WERI-Rb-1 (cell line): ENCODE data around the gene TBC1D23.

Source experiments
- DNase-seq: peaks from one replicate; pipeline ENCODE4 v3.0.0-alpha.2; 2020
- H3K27ac ChIP-seq: fragments of 250-450 bp; sonication (Bioruptor Pico); 2 replicates; pipeline ENCODE4 v1.5.1; 2020; ENCODE audit warnings: mild to moderate bottlenecking, moderate library complexity
- H3K27me3 ChIP-seq: fragments of 250-450 bp; sonication (Bioruptor Pico); 2 replicates; pipeline ENCODE4 v1.5.1; 2021; ENCODE audit warnings: mild to moderate bottlenecking, low read depth, moderate library complexity; ENCODE audit not compliant: insufficient read depth, severe bottlenecking
- H3K36me3 ChIP-seq: fragments of 250-450 bp; sonication (Bioruptor Pico); 2 replicates; pipeline ENCODE4 v1.5.1; 2020; ENCODE audit warnings: mild to moderate bottlenecking, moderate library complexity
- H3K4me3 ChIP-seq: 2 replicates; pipeline ENCODE4 v1.5.1; 2011; ENCODE audit warnings: low read depth, mild to moderate bottlenecking, control low read depth, low read length
- H3K9me3 ChIP-seq: fragments of 250-450 bp; sonication (Bioruptor Pico); 2 replicates; pipeline ENCODE4 v1.5.1; 2021; ENCODE audit warnings: mild to moderate bottlenecking, moderate library complexity; ENCODE audit not compliant: severe bottlenecking
- TF ChIP-seq, protein P1 (sequence below): IDR thresholded peaks from 2 replicates; pipeline ENCODE4 v1.5.1; 2011; ENCODE audit warnings: low read depth, mild to moderate bottlenecking, control low read depth, inconsistent platforms, low read length

Gene TBC1D23

GRCh38 chr3:100359035-100359434, 98.2 kb downstream of the TBC1D23 start:
- Histone ChIP-seq H3K9me3 (no peaks in the 10 kb centered on the region), H3K27ac (no peak overlapping the region), H3K36me3 (peaks cover 51% of the 10 kb centered on the region), H3K27me3 (no peaks in the 10 kb centered on the region), H3K4me3 (no peak overlapping the region)
- DNase-seq: no peak
- TF ChIP-seq, protein P1, sequence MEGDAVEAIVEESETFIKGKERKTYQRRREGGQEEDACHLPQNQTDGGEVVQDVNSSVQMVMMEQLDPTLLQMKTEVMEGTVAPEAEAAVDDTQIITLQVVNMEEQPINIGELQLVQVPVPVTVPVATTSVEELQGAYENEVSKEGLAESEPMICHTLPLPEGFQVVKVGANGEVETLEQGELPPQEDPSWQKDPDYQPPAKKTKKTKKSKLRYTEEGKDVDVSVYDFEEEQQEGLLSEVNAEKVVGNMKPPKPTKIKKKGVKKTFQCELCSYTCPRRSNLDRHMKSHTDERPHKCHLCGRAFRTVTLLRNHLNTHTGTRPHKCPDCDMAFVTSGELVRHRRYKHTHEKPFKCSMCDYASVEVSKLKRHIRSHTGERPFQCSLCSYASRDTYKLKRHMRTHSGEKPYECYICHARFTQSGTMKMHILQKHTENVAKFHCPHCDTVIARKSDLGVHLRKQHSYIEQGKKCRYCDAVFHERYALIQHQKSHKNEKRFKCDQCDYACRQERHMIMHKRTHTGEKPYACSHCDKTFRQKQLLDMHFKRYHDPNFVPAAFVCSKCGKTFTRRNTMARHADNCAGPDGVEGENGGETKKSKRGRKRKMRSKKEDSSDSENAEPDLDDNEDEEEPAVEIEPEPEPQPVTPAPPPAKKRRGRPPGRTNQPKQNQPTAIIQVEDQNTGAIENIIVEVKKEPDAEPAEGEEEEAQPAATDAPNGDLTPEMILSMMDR: no peak

DNA sequence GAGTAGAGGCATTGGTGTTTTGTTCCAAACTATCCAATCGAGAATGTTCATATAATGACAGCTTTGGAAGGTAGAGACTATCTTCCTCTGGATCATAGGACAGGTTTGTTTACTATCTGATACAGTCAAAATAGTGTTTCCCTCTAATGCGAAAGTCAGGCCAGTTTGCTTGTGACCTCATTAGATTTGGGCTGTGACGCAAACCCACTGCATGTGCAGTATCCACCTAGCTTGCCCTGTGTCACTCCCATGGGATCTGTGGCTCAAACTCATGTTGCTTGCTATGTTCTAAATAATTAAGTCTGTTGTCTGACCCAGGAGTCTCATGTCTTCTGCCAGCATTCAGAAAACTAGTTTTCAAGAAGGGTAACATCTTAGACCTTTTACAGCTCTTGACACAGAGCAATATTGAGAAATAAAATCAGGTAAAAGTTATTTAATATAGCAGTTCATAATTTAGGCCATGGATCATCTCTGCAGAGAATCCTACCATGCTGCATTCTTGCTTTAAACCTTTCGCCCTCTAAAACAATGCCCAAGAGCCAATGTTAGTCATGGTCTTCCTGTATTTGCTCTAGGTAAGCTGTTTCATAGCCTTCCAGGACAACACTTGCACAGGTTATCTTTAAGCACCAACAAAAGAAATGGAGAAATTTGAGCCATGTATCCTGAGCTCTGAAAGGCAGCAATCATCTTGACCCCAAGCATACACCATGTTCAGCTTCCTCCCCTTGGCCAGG, 100.1 kb downstream of the TBC1D23 start:
- no peak for DNase-seq
- Histone ChIP-seq H3K36me3 (peaks cover 44% of the 10 kb centered on the region), H3K27ac (no peak overlapping the region), H3K4me3 (no peak overlapping the region), H3K27me3 (no peaks in the 10 kb centered on the region), H3K9me3 (no peaks in the 10 kb centered on the region)
- TF ChIP-seq, protein P1: no peak

- no peak for DNase-seq
- no peaks in the 10 kb centered on the region for H3K9me3 ChIP-seq
- TF ChIP-seq, protein P1: no peak
- no peaks in the 10 kb centered on the region for H3K27me3 ChIP-seq
- no peak overlapping the region for H3K27ac ChIP-seq
- no peak overlapping the region for H3K4me3 ChIP-seq
- H3K36me3 ChIP-seq: peaks cover 35% of the 10 kb centered on the region
Observed at GRCh38 chr3:100361897-100362296, 101.1 kb downstream of the TBC1D23 start.

GRCh38 chr3:100364421-100364820, 103.6 kb downstream of the TBC1D23 start:
- TF ChIP-seq, protein P1: no peak
- DNase-seq: no peak
- H3K27ac ChIP-seq: no peak overlapping the region
- H3K4me3 ChIP-seq: no peak overlapping the region
- H3K9me3 ChIP-seq: no peaks in the 10 kb centered on the region
- peaks cover 44% of the 10 kb centered on the region for H3K36me3 ChIP-seq
- H3K27me3 ChIP-seq: no peaks in the 10 kb centered on the region

DNA sequence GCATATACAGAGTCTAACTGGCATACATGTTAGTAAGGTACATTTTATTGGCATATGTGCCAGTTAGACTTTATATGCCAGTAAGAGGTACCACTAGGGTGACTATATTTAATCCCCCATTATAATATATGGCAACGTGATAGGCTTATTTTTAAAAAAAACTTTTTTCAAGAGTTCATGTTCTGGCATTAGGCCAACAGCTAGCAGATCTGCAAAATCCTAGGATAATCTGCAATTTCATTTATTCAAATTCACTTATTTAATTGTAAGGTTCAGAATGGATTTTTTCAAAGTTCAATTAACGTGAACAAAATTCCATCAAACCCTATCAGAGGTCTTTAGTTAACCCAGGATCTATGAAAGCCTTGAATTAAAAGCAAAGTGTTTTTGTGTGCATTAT, 105.6 kb downstream of the TBC1D23 start:
- peaks cover 44% of the 10 kb centered on the region for H3K36me3 ChIP-seq
- no peaks in the 10 kb centered on the region for H3K9me3 ChIP-seq
- no peak overlapping the region for H3K4me3 ChIP-seq
- H3K27me3 ChIP-seq: no peaks in the 10 kb centered on the region
- H3K27ac ChIP-seq: no peak overlapping the region
- DNase-seq: no peak
- TF ChIP-seq, protein P1: no peak

GRCh38 chr3:100368441-100368840, 107.6 kb downstream of the TBC1D23 start:
- no peak overlapping the region for H3K4me3 ChIP-seq

More at GRCh38 chr3:100368441-100368840, 107.6 kb downstream of the TBC1D23 start:
- Histone ChIP-seq H3K27ac (no peak overlapping the region), H3K9me3 (no peaks in the 10 kb centered on the region), H3K27me3 (no peaks in the 10 kb centered on the region), H3K36me3 (peaks cover 56% of the 10 kb centered on the region)
- no peak for DNase-seq
- TF ChIP-seq, protein P1: no peak
